T-helper 1 cell treated with Interleukin-12 subunit alpha and Interleukin-12 subunit beta and Interleukin-4 antibody, amounts not matched to agents 30 ng/mL and 1 ng/mL, for 36 hours (primary cell): ENCODE results near the gene ACAT2. TPM values are rescaled to one million over a fixed set of nuclear protein-coding genes. Genes with fewer than 3 reads are reported as not detected.

Source experiments
- intact Hi-C: fragments of 100-400 bp; cut with micrococcal nuclease; formaldehyde crosslinking; loops from one replicate; pipeline ENCODE4 v1.15.1; 2024
- total RNA-seq: library from RNA; stranded (reverse); gene quantifications from 2 replicates; pipeline ENCODE4 v1.2.3, GENCODE V29; 2022

ACAT2 gene
- total RNA-seq, 1 donor from 2014 or later = 61.9 TPM

DNA sequence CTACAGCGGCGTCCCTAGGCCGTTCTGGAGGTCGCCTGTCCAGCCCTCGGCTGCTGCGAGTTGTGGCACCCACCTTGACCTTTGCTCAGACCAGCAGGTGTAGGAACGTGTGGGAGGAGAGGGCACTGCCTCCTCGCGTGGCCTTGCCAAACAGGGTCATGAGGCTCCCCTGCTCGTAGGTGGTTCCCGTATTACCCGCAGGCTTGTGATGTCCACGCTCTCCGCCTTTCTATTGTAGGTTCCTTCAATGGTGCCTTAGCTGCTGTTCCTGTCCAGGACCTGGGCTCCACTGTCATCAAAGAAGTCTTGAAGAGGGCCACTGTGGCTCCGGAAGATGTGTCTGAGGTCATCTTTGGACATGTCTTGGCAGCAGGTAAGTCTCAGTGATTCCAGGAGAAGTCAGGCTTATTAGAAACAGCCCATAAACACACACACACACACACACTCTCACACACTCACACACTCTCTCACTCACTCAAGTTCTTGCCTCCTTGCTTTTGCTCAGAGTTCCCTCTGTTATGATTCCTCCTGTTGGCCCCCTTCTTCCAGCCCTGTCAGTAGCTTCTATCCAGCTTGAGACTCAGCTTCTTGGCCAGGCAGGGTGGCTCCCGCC is 942 bp downstream of the ACAT2 start:
- intact Hi-C loops = loop anchor here (1.0 to 2.0 kb wide), 7 partner anchors 27 to 1230 kb away; partner anchors contain the start of genes TCP1 and WTAP

DNA sequence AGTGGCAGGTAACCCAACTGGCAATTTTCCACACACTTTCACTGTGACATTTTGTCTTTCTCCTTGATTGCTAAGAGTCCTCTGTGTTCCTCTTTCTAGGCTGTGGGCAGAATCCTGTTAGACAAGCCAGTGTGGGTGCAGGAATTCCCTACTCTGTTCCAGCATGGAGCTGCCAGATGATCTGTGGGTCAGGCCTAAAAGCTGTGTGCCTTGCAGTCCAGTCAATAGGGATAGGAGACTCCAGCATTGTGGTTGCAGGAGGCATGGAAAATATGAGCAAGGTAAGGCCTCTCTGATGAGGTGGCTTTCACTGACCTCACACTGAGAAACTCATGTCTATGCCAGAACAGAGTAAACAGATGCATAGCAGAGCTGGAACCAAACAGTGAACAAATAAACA is 5.1 kb downstream of the ACAT2 start:
- intact Hi-C loops = no loop called here

DNA sequence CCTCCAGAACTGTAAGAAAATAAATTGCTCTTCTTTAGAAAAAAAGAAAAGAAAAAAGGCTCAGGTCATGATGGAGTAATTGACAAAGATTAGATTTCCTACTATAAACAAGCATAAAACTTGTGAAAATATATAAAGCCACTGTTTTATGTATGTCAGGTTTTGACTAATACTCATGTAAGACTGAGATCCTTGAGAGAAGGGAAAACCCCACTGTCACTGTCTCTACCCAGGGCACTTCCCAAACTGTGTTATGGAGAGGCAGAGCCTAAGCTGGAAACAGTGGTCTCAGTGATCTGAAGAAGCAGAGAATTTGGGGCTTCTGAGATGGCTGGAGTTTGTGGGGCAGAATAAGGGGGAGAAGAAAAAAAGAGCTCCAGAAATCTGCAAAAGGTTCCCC is 7.6 kb downstream of the ACAT2 start:
- intact Hi-C loops = no loop called here

DNA sequence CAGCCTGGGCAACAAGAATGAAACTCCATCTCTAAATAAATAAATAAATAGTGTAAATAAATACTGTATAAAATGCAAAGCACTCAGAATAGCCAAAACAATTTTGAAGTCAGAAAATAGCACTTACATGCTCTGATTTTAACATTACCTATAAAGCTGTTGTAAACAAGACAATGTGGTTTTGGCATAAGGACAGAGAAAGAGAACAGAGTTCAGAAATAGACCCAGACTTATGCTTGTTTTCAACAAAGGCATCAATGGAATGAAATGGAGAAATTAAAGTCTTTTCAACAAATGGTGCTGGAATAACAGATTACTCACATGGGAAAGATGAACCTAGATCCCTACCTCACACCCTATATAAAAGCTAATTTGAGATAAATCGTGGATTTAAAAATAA is 10.4 kb downstream of the ACAT2 start:
- intact Hi-C loops = no loop called here

DNA sequence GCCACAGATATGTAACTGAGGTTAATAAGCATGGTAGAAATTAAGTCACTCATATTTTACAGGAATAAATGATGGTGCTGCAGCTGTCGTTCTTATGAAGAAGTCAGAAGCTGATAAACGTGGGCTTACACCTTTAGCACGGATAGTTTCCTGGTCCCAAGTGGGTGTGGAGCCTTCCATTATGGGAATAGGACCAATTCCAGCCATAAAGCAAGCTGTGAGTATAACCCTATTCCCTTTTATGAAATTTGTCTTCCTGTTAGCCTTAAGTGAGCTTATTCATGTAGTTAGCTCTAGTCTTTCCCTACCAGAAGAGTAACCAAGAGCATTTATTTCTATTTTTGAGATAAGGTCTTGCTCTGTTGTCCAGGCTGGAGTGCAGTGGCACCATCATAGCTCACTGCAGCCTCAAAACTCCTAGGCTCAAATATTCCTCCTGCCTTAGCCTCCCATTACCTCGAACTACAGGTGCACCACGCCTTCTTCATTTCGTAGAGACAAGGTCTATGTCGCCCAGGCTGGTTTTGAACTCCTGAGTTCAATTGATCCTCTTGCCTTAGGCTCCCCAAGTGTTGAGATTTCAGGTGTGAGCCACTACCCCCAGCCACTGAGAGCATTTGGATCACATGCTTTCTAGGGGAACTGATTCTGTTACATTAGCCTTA is 15.5 kb downstream of the ACAT2 start:
- intact Hi-C loops = no loop called here

DNA sequence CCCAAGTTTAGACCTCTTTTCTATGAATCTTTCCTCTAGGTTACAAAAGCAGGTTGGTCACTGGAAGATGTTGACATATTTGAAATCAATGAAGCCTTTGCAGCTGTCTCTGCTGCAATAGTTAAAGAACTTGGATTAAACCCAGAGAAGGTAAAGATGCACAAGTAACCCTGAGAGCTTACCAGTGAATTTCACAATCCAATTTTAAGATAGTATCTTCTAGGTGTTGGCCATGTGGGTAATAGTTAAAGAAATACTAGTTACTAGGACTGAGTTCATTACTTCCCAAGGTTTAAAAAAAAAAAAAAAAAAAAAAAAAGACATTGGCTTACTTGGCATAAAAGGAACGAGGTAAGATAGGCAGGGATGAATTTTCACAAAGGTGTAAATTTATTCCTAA is 16.3 kb downstream of the ACAT2 start:
- intact Hi-C loops = loop anchor here (2.0 kb wide), 1 partner anchor 31 kb away; no protein-coding TSS in a partner anchor

DNA sequence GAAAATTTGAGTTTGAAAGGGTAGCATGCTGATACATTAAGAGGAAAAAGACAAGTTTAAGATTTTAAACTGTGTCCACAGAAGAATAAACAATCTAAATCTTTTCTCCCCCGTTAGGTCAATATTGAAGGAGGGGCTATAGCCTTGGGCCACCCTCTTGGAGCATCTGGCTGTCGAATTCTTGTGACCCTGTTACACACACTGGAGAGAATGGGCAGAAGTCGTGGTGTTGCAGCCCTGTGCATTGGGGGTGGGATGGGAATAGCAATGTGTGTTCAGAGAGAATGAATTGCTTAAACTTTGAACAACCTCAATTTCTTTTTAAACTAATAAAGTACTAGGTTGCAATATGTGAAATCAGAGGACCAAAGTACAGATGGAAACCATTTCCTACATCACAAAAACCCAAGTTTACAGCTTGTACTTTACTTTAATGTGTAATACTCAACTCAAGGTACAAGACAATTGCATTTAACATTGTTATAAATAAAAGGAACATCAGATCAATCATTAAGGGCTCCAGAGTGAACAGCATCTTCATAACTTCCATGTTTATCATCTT is 16.8 kb downstream of the ACAT2 start:
- intact Hi-C loops = loop anchor here (2.0 kb wide), 1 partner anchor 32 kb away; no protein-coding TSS in a partner anchor

DNA sequence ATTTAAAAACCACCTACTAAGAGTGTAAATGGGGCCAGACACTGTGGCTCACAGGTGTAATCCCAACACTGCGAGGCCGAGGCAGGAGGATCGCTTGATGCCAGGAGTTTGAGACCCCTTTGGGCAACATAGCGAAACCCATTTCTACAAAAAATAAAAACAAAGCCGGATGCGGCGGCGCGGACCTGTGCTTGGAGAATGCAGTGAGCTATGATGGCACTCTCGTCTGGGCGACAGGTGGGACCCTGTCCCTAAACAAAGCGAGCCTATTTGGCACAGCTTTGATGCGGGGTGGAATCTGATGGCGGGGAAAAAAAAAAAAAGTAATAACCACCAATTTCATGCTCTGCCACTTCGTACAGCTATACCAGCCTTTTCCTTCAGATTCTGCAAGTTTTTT is 26.4 kb downstream of the ACAT2 start:
- intact Hi-C loops = loop anchor here (5.0 kb wide), 1 partner anchor 1146 kb away; the partner anchor contains the start of gene DYNLT1

DNA sequence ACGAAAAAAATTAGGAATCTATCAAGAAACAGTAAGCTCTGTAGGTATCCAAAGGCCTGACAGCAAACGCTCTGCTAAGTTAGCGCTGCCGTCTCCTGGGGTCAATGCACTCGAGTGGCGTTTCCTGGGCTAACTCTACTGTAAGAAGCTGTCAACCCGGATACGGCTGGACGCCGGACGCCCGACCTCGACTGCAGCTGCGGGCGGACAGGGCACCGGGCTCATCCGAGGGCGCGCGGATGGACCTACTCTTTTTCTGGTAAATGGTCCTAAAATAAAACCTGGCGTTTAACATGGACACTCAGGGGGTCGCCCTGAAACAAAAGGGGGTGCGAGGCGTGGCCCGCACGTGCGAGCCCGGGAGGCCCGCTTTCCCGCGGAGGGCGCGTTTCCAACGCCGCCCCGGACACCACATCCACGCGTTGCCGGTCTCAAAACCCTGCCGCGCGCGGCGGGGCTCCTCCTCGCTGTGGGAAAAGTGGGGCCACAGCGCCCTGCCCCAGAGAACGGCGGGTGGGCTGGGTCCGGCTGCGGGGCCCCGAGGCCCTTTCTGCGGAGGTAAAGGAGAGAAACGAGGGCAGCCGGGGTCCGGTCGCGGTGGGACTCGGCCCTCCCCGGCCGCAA is 27.0 kb downstream of the ACAT2 start:
- intact Hi-C loops = loop anchor here (1.0 to 5.0 kb wide), 9 partner anchors 27 to 1147 kb away; partner anchors contain the start of genes ACAT2, DYNLT1, SOD2 and WTAP

DNA sequence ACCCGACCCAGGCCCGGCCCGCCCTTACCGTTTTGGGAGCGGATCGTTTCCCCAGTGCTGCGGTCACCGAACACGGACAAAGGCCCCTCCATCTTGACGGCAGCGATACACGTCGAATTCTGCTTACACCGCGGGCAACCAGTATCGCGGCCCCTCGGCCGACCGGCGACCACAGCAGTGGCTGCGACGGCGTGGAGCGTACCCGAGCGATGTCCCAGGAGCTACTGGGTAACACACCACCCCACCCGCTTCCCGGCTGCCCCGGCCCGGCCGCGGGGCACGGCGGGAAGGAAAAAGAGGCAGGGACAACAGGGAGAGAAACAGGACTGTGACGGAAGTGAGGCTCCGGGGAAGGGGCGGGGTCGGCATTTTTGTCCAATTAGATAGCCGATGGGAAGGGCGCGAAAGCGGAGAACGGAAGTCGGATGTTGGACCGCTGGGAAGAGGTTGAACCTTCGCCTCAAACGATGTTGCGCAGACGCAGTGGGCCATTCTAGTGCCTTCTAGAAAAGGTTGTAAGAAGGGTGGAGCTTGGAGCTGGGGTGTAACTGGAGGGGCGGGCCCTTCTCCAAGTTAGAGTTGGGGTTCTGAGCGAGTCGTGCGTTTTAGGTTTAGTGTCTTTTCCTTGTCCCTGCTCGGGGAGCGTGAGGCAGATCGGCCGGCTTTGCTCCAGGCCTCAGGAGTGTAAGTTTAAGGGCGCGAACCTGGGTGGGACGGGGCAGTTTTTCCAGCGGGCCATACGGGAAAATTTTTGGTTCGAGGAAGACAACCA is 27.7 kb downstream of the ACAT2 start, which contains the start of gene TCP1:
TCP1 (minus strand) TSS at position 226 of the 772 bp plus-strand sequence; CDS start at position 92, 134 bp downstream.
- intact Hi-C loops = loop anchor here (1.0 to 5.0 kb wide), 16 partner anchors 27 to 1622 kb away; partner anchors contain the start of genes ACAT2, DYNLT1, GTF2H5 and SERAC1

DNA sequence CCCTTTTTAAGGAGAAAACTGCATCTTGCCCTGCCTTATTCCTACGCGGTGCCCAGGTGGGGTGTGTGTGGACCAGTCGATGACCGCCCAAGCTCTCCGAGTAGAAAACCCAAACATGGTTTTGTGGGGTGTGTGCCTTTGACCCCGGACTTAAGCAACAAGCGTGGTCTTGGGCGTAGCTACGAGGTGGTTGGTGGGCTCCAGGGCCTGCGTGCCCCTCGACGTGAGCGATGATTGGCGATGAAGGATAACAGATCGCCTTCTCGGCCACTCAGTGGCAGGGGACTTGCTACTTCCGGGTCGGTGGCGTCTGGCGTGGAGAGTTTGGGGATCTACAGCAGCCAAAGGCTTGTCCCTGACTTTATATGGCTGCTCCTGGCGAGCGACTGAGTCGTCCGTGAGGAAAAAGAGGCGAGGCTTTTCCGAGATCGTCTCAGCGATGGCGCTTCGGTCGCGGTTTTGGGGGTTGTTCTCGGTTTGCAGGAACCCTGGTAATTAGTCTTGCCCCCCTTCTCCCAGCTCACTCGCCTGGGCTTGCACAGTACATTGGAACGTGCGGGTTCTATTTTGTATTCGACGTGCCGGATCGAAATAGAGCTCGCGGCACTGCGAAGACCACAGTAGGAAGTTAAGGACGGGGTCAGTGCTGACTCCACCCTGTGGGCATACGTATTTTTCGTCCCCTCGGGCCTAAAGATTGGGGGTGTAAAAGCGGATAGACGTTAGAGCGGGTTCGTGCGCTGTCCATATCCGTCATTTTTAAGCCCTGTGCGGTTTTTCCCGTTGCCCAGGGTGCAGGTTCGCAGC is 28.5 kb downstream of the ACAT2 start, which contains the start of gene MRPL18:
MRPL18 (plus strand) TSS at position 319 of the 807 bp plus-strand sequence; CDS start at position 440, 121 bp downstream.
- intact Hi-C loops = loop anchor here (1.0 to 5.0 kb wide), 7 partner anchors 30 to 1623 kb away; partner anchors contain the start of genes GTF2H5 and SERAC1

DNA sequence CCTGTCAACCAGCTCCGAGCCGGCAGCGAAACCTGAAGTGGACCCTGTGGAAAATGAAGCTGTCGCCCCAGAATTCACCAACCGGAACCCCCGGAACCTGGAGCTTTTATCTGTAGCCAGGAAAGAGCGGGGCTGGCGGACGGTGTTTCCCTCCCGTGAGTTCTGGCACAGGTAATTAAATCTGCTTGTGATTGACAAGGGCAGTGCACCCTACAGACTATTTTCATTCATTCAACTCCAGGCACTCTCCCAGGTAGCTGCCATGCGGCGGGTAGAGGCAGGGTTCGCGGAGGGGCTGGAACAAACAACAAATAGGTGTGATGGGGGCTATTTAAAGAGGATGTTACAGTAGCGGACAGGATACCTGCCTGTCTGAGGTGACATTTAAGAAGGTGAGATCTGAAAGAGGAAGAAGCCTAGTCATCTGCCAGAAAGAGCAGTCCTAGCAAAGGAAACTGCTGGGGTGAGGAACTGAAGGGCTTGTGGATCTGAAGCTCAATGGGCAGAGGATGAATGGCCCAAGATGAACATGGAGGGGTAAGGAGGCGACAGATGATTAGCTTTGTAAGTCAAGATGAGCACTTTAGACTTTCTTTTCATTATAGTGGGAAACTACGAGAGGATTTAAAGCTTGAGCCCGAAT is 29.2 kb downstream of the ACAT2 start:
- intact Hi-C loops = loop anchor here (1.0 to 5.0 kb wide), 7 partner anchors 29 to 1624 kb away; partner anchors contain the start of genes GTF2H5 and SERAC1

DNA sequence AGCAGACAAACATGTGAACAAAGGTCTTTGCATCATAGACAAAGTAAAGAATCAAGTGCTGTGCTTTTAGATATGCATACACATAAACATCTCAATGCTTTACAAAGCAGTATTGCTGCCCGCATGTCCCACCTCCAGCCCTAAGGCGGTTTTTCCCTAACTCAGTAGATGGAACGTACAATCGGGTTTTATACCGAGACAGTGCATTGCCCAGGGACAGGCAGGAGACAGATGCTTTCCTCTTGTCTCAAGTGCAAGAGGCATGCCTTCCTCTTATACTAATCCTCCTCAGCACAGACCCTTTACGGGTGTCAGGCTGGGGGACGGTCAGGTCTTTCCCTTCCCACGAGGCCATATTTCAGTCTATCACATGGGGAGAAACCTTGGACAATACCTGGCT is 33.1 kb downstream of the ACAT2 start:
- intact Hi-C loops = loop anchor here (5.0 kb wide), 1 partner anchor 1628 kb away; the partner anchor contains the start of genes GTF2H5 and SERAC1

DNA sequence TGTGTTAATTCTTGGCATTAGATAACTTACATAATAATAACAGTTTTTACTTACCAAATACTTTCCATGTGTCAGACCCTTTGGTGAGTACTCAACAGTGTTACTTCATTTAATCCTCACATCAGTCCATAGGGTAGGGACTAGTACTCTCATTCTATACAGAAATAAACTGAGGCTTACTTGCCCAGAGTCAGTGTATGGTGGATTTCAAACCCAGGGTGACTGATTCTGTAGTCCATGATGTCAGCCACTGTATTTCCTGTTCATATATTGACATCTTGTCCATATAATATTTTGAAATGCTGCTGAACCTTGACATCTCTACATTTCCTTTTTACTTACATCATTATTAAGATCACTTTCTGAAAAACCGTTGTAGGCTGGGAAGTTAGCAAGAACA is 35.7 kb downstream of the ACAT2 start:
- intact Hi-C loops = no loop called here

DNA sequence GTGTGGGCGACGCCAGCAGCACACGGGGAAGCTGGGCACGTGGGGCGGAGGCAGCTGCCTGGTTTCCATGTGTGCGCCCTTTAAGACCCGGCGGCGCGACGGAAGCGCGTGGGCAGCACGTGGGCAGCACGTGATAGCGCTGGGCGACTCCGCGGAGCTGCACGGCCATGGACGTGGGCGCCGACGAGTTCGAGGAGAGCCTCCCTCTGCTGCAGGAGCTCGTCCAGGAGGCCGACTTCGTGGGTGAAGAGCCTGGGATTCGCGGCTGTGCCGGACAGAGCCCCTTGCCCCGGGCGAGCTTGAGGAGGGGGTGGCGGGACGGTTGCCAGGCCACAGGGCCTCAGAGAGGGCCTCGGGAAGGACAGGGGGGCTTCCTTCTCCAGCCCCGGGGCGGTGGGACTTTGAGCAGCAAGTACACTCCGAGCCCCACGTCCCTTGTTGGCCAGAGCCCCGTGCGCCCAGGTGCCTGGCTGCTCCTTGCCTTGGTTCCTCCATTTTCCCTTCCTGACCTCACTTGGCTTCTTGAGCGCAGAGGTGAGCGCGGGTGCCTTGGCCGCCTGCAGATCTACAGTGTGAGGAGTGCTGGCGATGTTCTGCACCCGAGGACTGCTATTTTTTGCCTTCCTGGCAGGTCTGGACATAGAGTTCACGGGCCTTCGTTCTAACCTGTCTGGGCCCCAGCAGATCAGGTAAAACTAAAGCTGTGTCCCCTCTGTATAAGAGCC is 38.5 kb downstream of the ACAT2 start, which contains the start of gene PNLDC1:
PNLDC1 (plus strand) TSS at position 136 of the 725 bp plus-strand sequence; CDS start at position 168, 32 bp downstream.
- intact Hi-C loops = loop anchor here (2.0 kb wide), 1 partner anchor 14 kb away; no protein-coding TSS in a partner anchor

DNA sequence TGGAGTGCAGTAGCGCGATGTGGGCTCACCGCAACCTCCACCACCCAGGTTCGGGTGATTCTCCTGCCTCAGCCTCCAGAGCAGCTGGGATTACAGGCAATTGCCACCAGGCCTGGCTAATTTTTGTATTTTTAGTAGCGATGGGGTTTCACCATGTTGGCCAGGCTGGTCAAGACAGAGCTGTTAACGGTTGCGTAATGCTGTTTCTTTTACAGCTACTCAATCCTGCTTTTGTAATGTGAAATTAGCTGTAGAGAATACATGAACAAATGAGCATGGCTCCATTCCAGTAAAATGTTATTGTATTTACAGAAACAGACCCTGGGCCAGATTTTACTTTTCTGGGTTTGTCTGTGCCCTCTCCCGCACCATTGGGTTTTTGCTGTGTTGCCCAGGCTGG is 40.1 kb downstream of the ACAT2 start:
- intact Hi-C loops = loop anchor here (2.0 kb wide), 1 partner anchor 13 kb away; no protein-coding TSS in a partner anchor

DNA sequence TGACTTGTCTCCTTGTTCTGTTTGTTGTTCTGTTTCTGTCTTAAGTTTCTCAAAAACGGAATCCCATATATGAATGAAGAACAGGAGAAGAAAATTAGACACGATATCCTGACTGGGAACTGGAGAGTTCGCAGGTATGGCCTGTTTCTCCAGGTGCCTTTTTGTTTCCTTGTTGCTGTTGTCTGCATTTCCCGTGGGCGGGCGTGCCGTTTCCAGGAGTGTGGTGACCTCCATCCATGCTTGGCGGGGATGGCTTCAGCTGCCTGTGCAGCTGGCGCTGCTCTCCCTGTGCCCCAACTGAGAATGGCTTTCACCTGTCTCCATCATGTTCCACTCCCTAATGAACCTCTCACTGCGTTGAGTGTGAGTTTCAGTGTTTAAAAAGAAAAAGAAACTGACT is 42.7 kb downstream of the ACAT2 start:
- intact Hi-C loops = no loop called here

DNA sequence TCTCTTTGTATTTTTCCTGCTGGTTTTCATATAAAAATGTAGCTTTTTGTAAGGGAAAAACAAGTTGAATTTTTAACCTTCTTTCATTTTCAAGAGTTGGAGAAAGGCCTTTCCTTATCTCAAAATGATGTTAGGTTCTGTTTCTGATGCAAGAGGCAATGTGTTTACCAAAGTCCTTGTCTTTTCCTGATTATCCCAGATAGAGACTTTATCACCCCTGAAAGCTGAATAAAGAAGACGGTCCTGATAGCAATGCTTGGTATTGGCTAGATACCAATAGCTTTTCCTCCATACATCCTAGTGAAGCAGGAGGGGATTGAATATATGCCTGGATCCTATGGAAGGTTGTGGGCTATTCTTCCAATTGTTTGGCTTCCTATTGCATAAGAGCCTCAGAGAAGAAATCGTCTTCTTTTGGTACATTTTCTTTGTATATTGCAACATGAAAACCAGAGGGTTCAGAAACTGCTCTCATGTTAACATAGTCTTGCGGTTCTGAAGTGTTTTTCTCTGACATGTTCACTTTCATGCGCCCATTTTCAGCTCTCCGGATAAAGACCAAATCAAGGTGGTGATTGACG is 43.7 kb downstream of the ACAT2 start:
- intact Hi-C loops = no loop called here
